Neural cell (in vitro differentiated cells): ENCODE measurements around the gene CNNM2. TPM values are rescaled to one million over a fixed set of nuclear protein-coding genes. Genes with fewer than 3 reads are reported as not detected.

ENCODE experiments used
- H2AFZ ChIP-seq: fragments of 200-600, 300-800 bp; sonication (generic), shearing (Covaris generic); 2 replicates; pipeline ENCODE4 v1.6.0; 2014; ENCODE audit warnings: low read depth, mild to moderate bottlenecking, antibody characterized with exemption, low read length, moderate library complexity
- H3F3A ChIP-seq: fragments of 200-600 bp; shearing (Covaris generic); 2 replicates; pipeline ENCODE4 v1.6.1; 2016; ENCODE audit warnings: mild to moderate bottlenecking, moderate library complexity, mixed read lengths, antibody characterized with exemption, low read length; ENCODE audit not compliant: insufficient read depth, poor library complexity, severe bottlenecking
- H3K27ac ChIP-seq: fragments of 200-600, 300-800 bp; sonication (generic), shearing (Covaris generic); 2 replicates; pipeline ENCODE4 v1.5.1; 2014; ENCODE audit warnings: mild to moderate bottlenecking, low read length, moderate library complexity
- H3K27me3 ChIP-seq: fragments of 300-800, 200-600 bp; sonication (generic), shearing (Covaris generic); 2 replicates; pipeline ENCODE4 v1.6.0; 2014; ENCODE audit warnings: mild to moderate bottlenecking, low read depth, low read length, moderate library complexity; ENCODE audit not compliant: insufficient read depth
- H3K36me3 ChIP-seq: fragments of 300-800, 200-600 bp; sonication (generic), shearing (Covaris generic); 2 replicates; pipeline ENCODE4 v1.5.1; 2014; ENCODE audit warnings: mild to moderate bottlenecking, antibody characterized with exemption, low read length, moderate library complexity; ENCODE audit not compliant: insufficient read depth
- H3K4me2 ChIP-seq: fragments of 300-800, 200-600 bp; sonication (generic), shearing (Covaris generic); 2 replicates; pipeline ENCODE4 v1.6.0; 2014; ENCODE audit warnings: mild to moderate bottlenecking, low read length
- H3K4me3 ChIP-seq: fragments of 300-800, 200-600 bp; sonication (generic), shearing (Covaris generic); 2 replicates; pipeline ENCODE4 v1.5.1; 2014; ENCODE audit warnings: mild to moderate bottlenecking, low read length, moderate library complexity
- H3K79me2 ChIP-seq: fragments of 200-600 bp; shearing (Covaris generic); replicated peaks from 2 replicates; pipeline ENCODE4 v1.6.0; 2014; ENCODE audit warnings: mild to moderate bottlenecking, low read length, moderate library complexity; ENCODE audit not compliant: insufficient read depth
- H3K9ac ChIP-seq: fragments of 300-800, 200-600 bp; sonication (generic), shearing (Covaris generic); 2 replicates; pipeline ENCODE4 v1.6.1; 2016; ENCODE audit warnings: mild to moderate bottlenecking, low read length, mixed read lengths
- H3K9me2 ChIP-seq: fragments of 200-600 bp; shearing (Covaris generic); 2 replicates; pipeline ENCODE4 v1.6.1; 2016; ENCODE audit warnings: mild to moderate bottlenecking, low read length, mixed read lengths; ENCODE audit not compliant: insufficient read depth
- H3K9me3 ChIP-seq: fragments of 200-600, 300-800 bp; sonication (generic), shearing (Covaris generic); 2 replicates; pipeline ENCODE4 v1.6.1; 2016; ENCODE audit warnings: mild to moderate bottlenecking, mixed run types, low read length, moderate library complexity, mixed read lengths
- H4K20me1 ChIP-seq: fragments of 200-600 bp; shearing (Covaris generic); 2 replicates; pipeline ENCODE4 v1.6.1; 2016; ENCODE audit warnings: mild to moderate bottlenecking, mixed run types; ENCODE audit not compliant: insufficient read depth
- CTCF ChIP-seq: fragments of 450-650 bp; IDR thresholded peaks from 2 replicates; pipeline ENCODE4 v1.5.1; 2014; ENCODE audit warnings: antibody characterized with exemption, mild to moderate bottlenecking, moderate library complexity; ENCODE audit not compliant: poor library complexity, severe bottlenecking
- EP300 ChIP-seq: fragments of 450-650 bp; conservative IDR thresholded peaks from 2 replicates; pipeline ENCODE4 v1.6.1; 2014; ENCODE audit warnings: antibody characterized with exemption, mild to moderate bottlenecking, moderate library complexity; ENCODE audit not compliant: poor library complexity, severe bottlenecking
- EZH2 ChIP-seq: fragments of 200-600, 300-800 bp; shearing (Covaris generic), sonication (generic); IDR thresholded peaks from 2 replicates; pipeline ENCODE4 v1.6.1; 2014; ENCODE audit warnings: antibody characterized with exemption, low read length, borderline replicate concordance, mild to moderate bottlenecking; ENCODE audit not compliant: insufficient read depth, poor library complexity, severe bottlenecking
- MXI1 ChIP-seq: fragments of 450-650 bp; conservative IDR thresholded peaks from 2 replicates; pipeline ENCODE4 v1.6.1; 2014; ENCODE audit warnings: antibody characterized with exemption, mild to moderate bottlenecking; ENCODE audit not compliant: poor library complexity, severe bottlenecking
- POLR2AphosphoS5 ChIP-seq: IDR thresholded peaks from 2 replicates; pipeline ENCODE4 v1.6.1; 2012
- RAD21 ChIP-seq: fragments of 450-650 bp; conservative IDR thresholded peaks from 2 replicates; pipeline ENCODE4 v1.6.1; 2014; ENCODE audit warnings: antibody characterized with exemption, mild to moderate bottlenecking, moderate library complexity
- REST ChIP-seq: IDR thresholded peaks from 2 replicates; pipeline ENCODE4 v1.6.1; 2012; ENCODE audit warnings: borderline replicate concordance
- SMC3 ChIP-seq: fragments of 450-650 bp; conservative IDR thresholded peaks from 2 replicates; pipeline ENCODE4 v1.6.1; 2014; ENCODE audit warnings: antibody characterized with exemption, mild to moderate bottlenecking, moderate library complexity; ENCODE audit not compliant: poor library complexity
- TAF1 ChIP-seq: IDR thresholded peaks from 2 replicates; pipeline ENCODE4 v1.6.1; 2012; ENCODE audit warnings: low read depth
- polyA plus RNA-seq: library from polyadenylated mRNA; depleted of rRNA; stranded (reverse); fragments of >200 nt; gene quantifications from 2 replicates; pipeline ENCODE4 v1.2.3, GENCODE V29; 2014

The CNNM2 gene
- polyA plus RNA-seq, 1 donor from 2014 or later, result 5.0 TPM

GRCh38 chr10:102984086-102984485 lies 66.0 kb downstream of the CNNM2 start:
- Histone ChIP-seq H3K4me2 (no peak overlapping the region), H3K4me3 (no peak overlapping the region), H3K27me3 (no peaks in the 10 kb centered on the region), H2AFZ (no peak overlapping the region), H3K9me3 (no peaks in the 10 kb centered on the region), H3K79me2 (no peaks in the 10 kb centered on the region), H3K9ac (no peak overlapping the region), H4K20me1 (no peaks in the 10 kb centered on the region), H3K36me3 (no peaks in the 10 kb centered on the region), H3F3A (no peaks in the 10 kb centered on the region), H3K9me2 (no peaks in the 10 kb centered on the region), H3K27ac (no peak overlapping the region)
- TF ChIP-seq POLR2AphosphoS5, result no peak
- TF ChIP-seq EZH2, result no peak
- no peak for TF ChIP-seq SMC3
- no peak for TF ChIP-seq RAD21
- no peak for TF ChIP-seq TAF1
- no peak for TF ChIP-seq MXI1
- no peak for TF ChIP-seq CTCF
- TF ChIP-seq EP300, result no peak
- TF ChIP-seq REST, result no peak

- Histone ChIP-seq H3K27ac (no peak overlapping the region), H4K20me1 (no peaks in the 10 kb centered on the region), H3K36me3 (no peaks in the 10 kb centered on the region), H3K79me2 (no peaks in the 10 kb centered on the region), H3K9me2 (no peaks in the 10 kb centered on the region), H3F3A (no peaks in the 10 kb centered on the region), H2AFZ (no peak overlapping the region), H3K27me3 (no peaks in the 10 kb centered on the region), H3K4me3 (no peak overlapping the region), H3K9me3 (no peaks in the 10 kb centered on the region), H3K4me2 (no peak overlapping the region), H3K9ac (no peak overlapping the region)
- TF ChIP-seq EZH2, result no peak
- TF ChIP-seq TAF1, result no peak
- TF ChIP-seq POLR2AphosphoS5, result no peak
- no peak for TF ChIP-seq SMC3
Observed at GRCh38 chr10:102985811-102986210, 67.7 kb downstream of the CNNM2 start.
